T-helper 1 cell treated with Interleukin-12 subunit alpha and Interleukin-12 subunit beta and Interleukin-4 antibody, amounts not matched to agents 30 μg/mL and 1 μg/mL, for 36 hours (primary cell): ENCODE results near the gene NECTIN4.

ENCODE experiments used
- H3K27ac Mint-ChIP-seq: one replicate; pipeline ENCODE4 v1.8.0; 2021; ENCODE audit warnings: mild to moderate bottlenecking, mixed read lengths
- H3K27me3 Mint-ChIP-seq: one replicate; pipeline ENCODE4 v1.8.0; 2021; ENCODE audit warnings: low read depth, mixed read lengths
- H3K36me3 Mint-ChIP-seq: one replicate; pipeline ENCODE4 v1.8.0; 2021; ENCODE audit warnings: low read depth, mixed read lengths
- H3K4me1 Mint-ChIP-seq: one replicate; pipeline ENCODE4 v1.8.0; 2021; ENCODE audit warnings: low read depth, mixed read lengths
- H3K4me3 Mint-ChIP-seq: one replicate; pipeline ENCODE4 v1.8.0; 2021; ENCODE audit warnings: mild to moderate bottlenecking, moderate library complexity, mixed read lengths
- H3K9me3 Mint-ChIP-seq: one replicate; pipeline ENCODE4 v1.8.0; 2021; ENCODE audit warnings: mixed read lengths

NECTIN4 gene

DNA sequence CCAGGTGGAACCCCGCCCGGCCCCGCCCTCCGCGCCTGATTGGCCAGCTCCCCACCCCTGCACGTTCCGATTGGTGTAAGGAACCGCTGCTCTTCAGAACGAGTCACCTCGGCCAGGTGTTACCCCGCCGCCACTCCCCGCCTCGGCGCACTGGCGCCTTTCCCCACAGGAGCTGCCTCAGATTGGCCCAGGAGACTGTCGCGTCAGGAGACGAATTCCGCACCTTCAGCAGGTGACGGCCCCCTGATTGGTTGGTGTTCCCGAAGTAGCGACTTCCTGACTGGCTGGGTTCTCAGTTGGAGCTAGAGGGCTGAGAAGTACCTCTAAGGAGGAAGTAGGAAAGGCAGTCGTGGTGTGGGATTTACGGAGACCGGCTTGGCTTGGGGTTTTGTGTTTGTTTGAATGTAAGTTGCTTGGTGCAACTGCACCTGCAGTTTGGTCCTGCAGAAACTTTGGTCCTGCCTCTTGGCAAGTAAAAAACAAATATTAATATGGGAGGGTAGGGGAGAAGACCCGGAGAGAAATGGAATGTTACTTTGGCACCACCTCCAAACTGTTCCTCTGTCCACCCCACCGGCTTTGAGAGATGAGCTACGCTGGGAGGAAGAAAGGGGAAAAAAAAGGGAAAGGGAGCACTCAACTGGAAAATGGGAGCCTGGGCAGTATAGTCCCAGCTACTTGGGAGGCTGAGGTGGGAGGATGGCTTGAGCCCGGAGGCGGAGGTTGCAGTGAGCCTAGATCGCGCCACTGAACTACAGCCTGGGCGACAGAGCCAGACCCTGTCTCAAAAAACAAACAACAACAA lies 68.0 kb downstream of the NECTIN4 start:
- H3K9me3 Mint-ChIP-seq = no peaks in the 10 kb centered on the region
- H3K27me3 Mint-ChIP-seq = no peaks in the 10 kb centered on the region
- peak overlapping the region; percentile 93 for H3K4me3 Mint-ChIP-seq
- no peaks in the 10 kb centered on the region for H3K36me3 Mint-ChIP-seq
- peaks cover 24% of the 10 kb centered on the region for H3K4me1 Mint-ChIP-seq
- peak overlapping the region; percentile 72 for H3K27ac Mint-ChIP-seq
